Mononuclear cell (primary cell): Measurements from ENCODE around the gene MRPL39. TPM values are rescaled to one million over a fixed set of nuclear protein-coding genes. Genes with fewer than 3 reads are reported as not detected.

Source experiments
- H3K27me3 ChIP-seq: 2 replicates; pipeline ENCODE4 v1.6.0; 2011; ENCODE audit warnings: low read length, control low read depth; ENCODE audit not compliant: insufficient read depth
- H3K4me1 ChIP-seq: 2 replicates; pipeline ENCODE4 v1.5.1; 2011; ENCODE audit warnings: mild to moderate bottlenecking, low read length, control low read depth; ENCODE audit not compliant: insufficient read depth
- H3K4me3 ChIP-seq: 2 replicates; pipeline ENCODE4 v1.5.1; 2011; ENCODE audit warnings: mild to moderate bottlenecking, low read length, moderate library complexity
- H3K9me3 ChIP-seq: 2 replicates; pipeline ENCODE4 v1.5.1; 2011; ENCODE audit warnings: low read depth, mild to moderate bottlenecking, control low read depth, low read length
- total RNA-seq: library from RNA; depleted of rRNA; stranded (reverse); fragments of >200 nt; gene quantifications from one replicate; pipeline ENCODE4 v1.2.3, GENCODE V29; 2012

Gene MRPL39
- total RNA-seq, 1 donor = 11.8 TPM

DNA sequence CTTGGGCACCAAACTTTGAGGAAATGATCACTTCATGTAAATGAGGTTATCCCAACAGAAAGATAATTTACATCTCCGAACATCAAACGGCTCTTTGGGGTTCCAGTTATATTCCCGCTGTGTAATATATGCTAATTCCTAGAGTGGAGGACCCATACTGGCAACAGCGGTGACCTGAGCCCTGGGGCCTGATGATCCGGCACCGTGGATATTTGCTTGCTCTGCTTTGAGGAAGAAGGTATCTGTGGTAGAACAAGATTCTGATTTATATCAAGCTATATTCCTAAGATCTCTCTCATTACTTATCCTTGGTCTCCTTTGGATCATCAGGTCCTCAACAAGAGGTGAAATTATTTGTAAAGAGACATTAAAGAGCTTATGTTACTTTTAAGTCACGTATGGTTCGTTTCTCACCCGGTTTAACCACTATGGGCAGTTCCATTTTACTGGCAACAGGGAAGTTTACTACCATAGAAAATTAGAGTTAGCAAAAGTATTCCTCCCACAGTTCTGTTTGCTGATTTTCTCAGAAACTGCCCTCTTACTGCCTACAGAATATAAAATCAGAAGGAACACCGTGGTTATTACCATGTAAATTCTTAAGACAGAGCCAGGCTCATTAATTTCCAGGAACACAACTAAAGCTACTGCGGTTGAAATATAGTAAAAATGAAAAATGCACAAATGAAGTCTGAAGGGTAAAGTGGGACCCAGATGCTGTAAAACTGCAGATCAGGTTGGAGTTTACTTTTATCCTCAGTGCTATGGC, 56.7 kb downstream of the MRPL39 start:
- Histone ChIP-seq H3K4me3 (no peak overlapping the region), H3K4me1 (no peaks in the 10 kb centered on the region), H3K27me3 (no peaks in the 10 kb centered on the region)

DNA sequence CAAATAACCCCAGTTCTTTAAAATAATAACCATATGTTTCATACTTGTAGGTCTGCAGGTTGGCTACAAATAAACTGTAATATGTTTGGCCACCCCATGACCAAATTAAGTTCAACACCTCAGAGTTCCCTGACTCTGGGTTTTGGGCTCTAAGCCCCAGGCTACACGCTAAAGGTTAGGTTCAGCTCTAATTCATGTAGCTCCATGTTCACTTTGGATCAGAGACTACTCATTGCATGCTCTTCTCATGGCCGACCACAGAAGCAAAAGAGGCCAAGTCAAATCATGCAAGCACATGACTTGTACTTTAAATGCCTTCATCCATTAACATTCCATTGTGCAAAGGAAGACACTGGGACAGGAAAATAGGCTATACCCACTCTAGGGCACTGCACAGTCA, 66.2 kb downstream of the MRPL39 start:
- Histone ChIP-seq H3K27me3 (no peaks in the 10 kb centered on the region), H3K4me3 (no peak overlapping the region), H3K4me1 (no peaks in the 10 kb centered on the region), H3K9me3 (peaks cover 9% of the 10 kb centered on the region)

More for the DNA sequence above, 56.7 kb downstream of the MRPL39 start:
- H3K9me3 ChIP-seq = no peaks in the 10 kb centered on the region

DNA sequence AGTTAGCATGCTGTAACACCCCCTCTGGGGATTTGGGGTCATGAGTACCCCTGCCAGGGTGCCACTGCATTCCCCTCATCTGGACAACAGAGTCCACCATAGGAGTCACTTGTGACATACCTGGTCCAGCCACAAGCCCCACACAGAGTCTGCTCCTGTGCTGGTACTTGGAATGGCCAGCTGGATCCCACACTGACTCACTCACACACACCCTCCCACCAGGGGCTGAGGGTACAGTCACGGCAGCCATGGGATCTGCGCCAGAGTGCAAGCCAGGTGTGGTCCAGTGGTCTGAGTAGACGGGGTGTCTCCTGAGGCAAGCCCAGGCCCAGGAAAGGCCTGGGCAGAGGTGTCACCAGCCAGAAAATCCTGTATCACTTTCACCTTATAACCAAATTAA, 67.7 kb downstream of the MRPL39 start:
- peaks cover 9% of the 10 kb centered on the region for H3K9me3 ChIP-seq
- no peaks in the 10 kb centered on the region for H3K27me3 ChIP-seq
- no peaks in the 10 kb centered on the region for H3K4me1 ChIP-seq
- H3K4me3 ChIP-seq = no peak overlapping the region

- Histone ChIP-seq H3K4me1 (no peaks in the 10 kb centered on the region), H3K27me3 (no peaks in the 10 kb centered on the region), H3K4me3 (no peak overlapping the region)
Measured at GRCh38 chr21:25537174-25537573, 70.1 kb downstream of the MRPL39 start.

GRCh38 chr21:25536752-25537151, 70.5 kb downstream of the MRPL39 start:
- Histone ChIP-seq H3K27me3 (no peaks in the 10 kb centered on the region), H3K4me3 (no peak overlapping the region), H3K9me3 (peaks cover 9% of the 10 kb centered on the region), H3K4me1 (no peaks in the 10 kb centered on the region)

More at GRCh38 chr21:25537174-25537573, 70.1 kb downstream of the MRPL39 start:
- peaks cover 9% of the 10 kb centered on the region for H3K9me3 ChIP-seq

- H3K4me3 ChIP-seq = no peak overlapping the region
- H3K4me1 ChIP-seq = no peaks in the 10 kb centered on the region
Measured at GRCh38 chr21:25535849-25536248, 71.4 kb downstream of the MRPL39 start.

More at GRCh38 chr21:25535849-25536248, 71.4 kb downstream of the MRPL39 start:
- H3K9me3 ChIP-seq = peaks cover 9% of the 10 kb centered on the region
- no peaks in the 10 kb centered on the region for H3K27me3 ChIP-seq

Other genes starting within 250 kb of the MRPL39 start
- under 0.01 TPM for gene JAM2, start 31.8 kb upstream of the MRPL39 start, total RNA-seq
- gene ATP5PF, start 127.4 kb upstream of the MRPL39 start, total RNA-seq = 21.9 TPM
- 40.2 TPM for gene GABPA, start 127.5 kb upstream of the MRPL39 start, total RNA-seq